H9 (cell line): ENCODE results near the gene INPP5J. TPM values are rescaled to one million over a fixed set of nuclear protein-coding genes. Genes with fewer than 3 reads are reported as not detected.

Source experiments
- DNase-seq: peaks from one replicate; pipeline ENCODE4 v3.0.0-alpha.2; 2017
- H2AFZ ChIP-seq: one replicate; pipeline ENCODE4 v1.6.1; 2013; ENCODE audit warnings: mild to moderate bottlenecking, low read length, control low read depth, moderate library complexity
- H2AK5ac ChIP-seq: 2 replicates; pipeline ENCODE4 v1.6.1; 2013; ENCODE audit warnings: low read length, control low read depth, mixed read lengths; ENCODE audit not compliant: insufficient read length
- H2BK120ac ChIP-seq: one replicate; pipeline ENCODE4 v1.6.1; 2013; ENCODE audit warnings: low read depth, mild to moderate bottlenecking, low read length, control low read depth, inconsistent platforms; ENCODE audit not compliant: poor library complexity, severe bottlenecking
- H2BK12ac ChIP-seq: 2 replicates; pipeline ENCODE4 v1.6.1; 2013; ENCODE audit warnings: low read length, control low read depth, mixed read lengths, low read depth; ENCODE audit not compliant: insufficient read length
- H2BK15ac ChIP-seq: 2 replicates; pipeline ENCODE4 v1.6.1; 2013; ENCODE audit warnings: low read depth, low read length, control low read depth
- H2BK20ac ChIP-seq: one replicate; pipeline ENCODE4 v1.6.1; 2013; ENCODE audit warnings: low read depth, mild to moderate bottlenecking, low read length, control low read depth, inconsistent platforms; ENCODE audit not compliant: poor library complexity, severe bottlenecking
- H2BK5ac ChIP-seq: 2 replicates; pipeline ENCODE4 v1.6.1; 2013; ENCODE audit warnings: low read length, control low read depth, mixed read lengths; ENCODE audit not compliant: insufficient read length
- H3K14ac ChIP-seq: 2 replicates; pipeline ENCODE4 v1.6.1; 2013; ENCODE audit warnings: low read length, control low read depth; ENCODE audit not compliant: insufficient read depth
- H3K18ac ChIP-seq: 2 replicates; pipeline ENCODE4 v1.6.1; 2013; ENCODE audit warnings: low read depth, mild to moderate bottlenecking, mixed read lengths, low read length, control low read depth; ENCODE audit not compliant: insufficient read length
- H3K23ac ChIP-seq: 2 replicates; pipeline ENCODE4 v1.6.1; 2013; ENCODE audit warnings: low read length, control low read depth, mixed read lengths, low read depth; ENCODE audit not compliant: insufficient read length
- H3K23me2 ChIP-seq: 2 replicates; pipeline ENCODE4 v1.6.1; 2013; ENCODE audit warnings: low read depth, mild to moderate bottlenecking, mixed read lengths, low read length, control low read depth; ENCODE audit not compliant: insufficient read length, poor library complexity, severe bottlenecking
- H3K27ac ChIP-seq: 2 replicates; pipeline ENCODE4 v1.5.1; 2013; ENCODE audit warnings: low read length, control low read depth, mixed read lengths, low read depth; ENCODE audit not compliant: insufficient read length
- H3K27me3 ChIP-seq: 2 replicates; pipeline ENCODE4 v1.6.1; 2013; ENCODE audit warnings: low read length, control low read depth, inconsistent platforms; ENCODE audit not compliant: insufficient read depth
- H3K4ac ChIP-seq: 2 replicates; pipeline ENCODE4 v1.6.1; 2013; ENCODE audit warnings: low read depth, mild to moderate bottlenecking, control low read depth, inconsistent platforms, low read length, moderate library complexity
- H3K4me1 ChIP-seq: 2 replicates; pipeline ENCODE4 v1.6.1; 2013; ENCODE audit warnings: low read length, control low read depth, inconsistent platforms; ENCODE audit not compliant: insufficient read depth
- H3K4me2 ChIP-seq: 2 replicates; pipeline ENCODE4 v1.6.1; 2013; ENCODE audit warnings: low read length, control low read depth, mixed read lengths; ENCODE audit not compliant: insufficient read length, insufficient read depth
- H3K56ac ChIP-seq: 2 replicates; pipeline ENCODE4 v1.6.1; 2013; ENCODE audit warnings: low read depth, mild to moderate bottlenecking, mixed read lengths, low read length, control low read depth; ENCODE audit not compliant: insufficient read length
- H3K79me1 ChIP-seq: 2 replicates; pipeline ENCODE4 v1.6.1; 2013; ENCODE audit warnings: low read depth, mild to moderate bottlenecking, moderate library complexity, low read length, control low read depth, inconsistent platforms; ENCODE audit not compliant: insufficient read depth, poor library complexity, severe bottlenecking
- H3K79me2 ChIP-seq: 2 replicates; pipeline ENCODE4 v1.6.1; 2013; ENCODE audit warnings: low read length, control low read depth, inconsistent platforms; ENCODE audit not compliant: insufficient read depth
- H3K9ac ChIP-seq: 2 replicates; pipeline ENCODE4 v1.6.1; 2013; ENCODE audit warnings: low read length, control low read depth, mixed read lengths; ENCODE audit not compliant: insufficient read length; ENCODE audit errors: extremely low read depth
- H3K9me3 ChIP-seq: one replicate; pipeline ENCODE4 v1.6.1; 2013; ENCODE audit warnings: low read depth, low read length, inconsistent platforms; ENCODE audit not compliant: control insufficient read depth
- H3T11ph ChIP-seq: one replicate; pipeline ENCODE4 v1.6.1; 2013; ENCODE audit warnings: mild to moderate bottlenecking, low read length, control low read depth, inconsistent platforms
- H4K20me1 ChIP-seq: one replicate; pipeline ENCODE4 v1.6.1; 2013; ENCODE audit not compliant: control insufficient read depth, insufficient read length, insufficient read depth
- H4K5ac ChIP-seq: 2 replicates; pipeline ENCODE4 v1.6.1; 2013; ENCODE audit warnings: low read depth, mild to moderate bottlenecking, mixed read lengths, low read length, control low read depth; ENCODE audit not compliant: insufficient read length
- H4K8ac ChIP-seq: replicated peaks from 2 replicates; pipeline ENCODE4 v1.6.1; 2013; ENCODE audit warnings: low read length, control low read depth, mixed read lengths, low read depth; ENCODE audit not compliant: insufficient read length
- H4K91ac ChIP-seq: 2 replicates; pipeline ENCODE4 v1.6.1; 2013; ENCODE audit warnings: low read depth, mild to moderate bottlenecking, moderate library complexity, mixed read lengths, low read length, control low read depth; ENCODE audit not compliant: insufficient read length
- H3K27ac Mint-ChIP-seq, 3 experiments: 2 replicates in 2 of 3; 3 replicates in 1 of 3; pipeline ENCODE4 v1.8.0; 2020 to 2021; ENCODE audit warnings: mixed read lengths in 3 of 3, mild to moderate bottlenecking in 1 of 3, moderate library complexity in 1 of 3
- H3K27me3 Mint-ChIP-seq: 2 replicates; pipeline ENCODE4 v1.8.0; 2021; ENCODE audit warnings: low read depth, mild to moderate bottlenecking, moderate library complexity, mixed read lengths
- H3K36me3 Mint-ChIP-seq, 3 experiments: 2 replicates in 2 of 3; 3 replicates in 1 of 3; pipeline ENCODE4 v1.8.0; 2020 to 2021; ENCODE audit warnings: low read depth in 3 of 3, mixed read lengths in 3 of 3; ENCODE audit not compliant: insufficient read depth in 1 of 3
- H3K4me1 Mint-ChIP-seq, 2 experiments: 2 replicates each; pipeline ENCODE4 v1.8.0; 2020; ENCODE audit warnings: mixed read lengths in 2 of 2
- H3K4me3 Mint-ChIP-seq, 2 experiments: 2 replicates in 1 of 2; 3 replicates in 1 of 2; pipeline ENCODE4 v1.8.0; 2020 to 2021; ENCODE audit warnings: mild to moderate bottlenecking in 2 of 2, mixed read lengths in 2 of 2, moderate library complexity in 1 of 2
- H3K9me3 Mint-ChIP-seq, 2 experiments: 2 replicates in 1 of 2; 3 replicates in 1 of 2; pipeline ENCODE4 v1.8.0; 2020; ENCODE audit warnings: mild to moderate bottlenecking in 2 of 2, mixed read lengths in 2 of 2, moderate library complexity in 1 of 2
- CTCF ChIP-seq: fragments of 200-600 bp; sonication (generic); conservative IDR thresholded peaks from 3 replicates; pipeline ENCODE4 v1.8.0; 2021; ENCODE audit warnings: antibody characterized with exemption, mild to moderate bottlenecking
- WGBS: extraction: QIAGEN DNeasy Blood & Tissue Kit; methylation state at CpG from one replicate; pipeline ENCODE4 v1.1.7; 2013; ENCODE audit warnings: missing lambda C conversion rate, low lambda C conversion rate, mixed read lengths; ENCODE audit not compliant: insufficient read length; ENCODE audit errors: extremely low coverage; 5-methylcytosine and 5-hydroxymethylcytosine counted together
- total RNA-seq: library from RNA; stranded (reverse); gene quantifications from 2 replicates; pipeline ENCODE4 v1.2.1, GENCODE V29; 2021

The INPP5J gene
- total RNA-seq, 1 experiment from 2014 or later, result 4.9 TPM

GRCh38 chr22:31080848-31081649, 41.7 kb upstream of the INPP5J start, which contains the start of gene SMTN:
Gene SMTN, plus strand, starts transcription at chr22:31081318. Its CDS starts 1,941 bp downstream, at chr22:31083259.
- peak within 1 kb of the TSS; percentile 94; the same call in 1 of the 2 replicates for H3K14ac ChIP-seq
- no peak within 1 kb of the TSS for H3T11ph ChIP-seq
- Mint-ChIP-seq H3K9me3 (no peaks in the 10 kb centered on the region), H3K36me3 (peaks cover 0 to 2% (median 0%) of the 10 kb centered on the region in 3 experiments; a peak in 2 of 7 replicates), H3K27me3 (peaks cover 9% of the 10 kb centered on the region), H3K4me1 (peaks cover 34 to 43% of the 10 kb centered on the region in 2 experiments), H3K27ac (peak within 1 kb of the TSS; percentile 95 to 100 (median 98)), H3K4me3 (peak within 1 kb of the TSS; percentile 87 to 90)
- H3K56ac ChIP-seq, result no peak within 1 kb of the TSS
- TF ChIP-seq CTCF, result no peak
- no peaks in the 10 kb centered on the region for H3K79me1 ChIP-seq
- no peak within 1 kb of the TSS for H2BK5ac ChIP-seq
- H2BK12ac ChIP-seq, result no peak within 1 kb of the TSS
- H2BK15ac ChIP-seq, result no peak within 1 kb of the TSS
- H2AFZ ChIP-seq, result no peak within 1 kb of the TSS
- H3K9ac ChIP-seq, result peak within 1 kb of the TSS; percentile 36
- H3K27me3 ChIP-seq, result no peaks in the 10 kb centered on the region
- H3K4ac ChIP-seq, result no peak within 1 kb of the TSS
- H3K79me2 ChIP-seq, result no peaks in the 10 kb centered on the region; the same call in 1 of the 2 replicates
- H3K27ac ChIP-seq, result no peak within 1 kb of the TSS
- DNase-seq, result peak; percentile 94
- H4K91ac ChIP-seq, result no peak within 1 kb of the TSS
- H2AK5ac ChIP-seq, result no peak within 1 kb of the TSS
- no peak within 1 kb of the TSS for H2BK20ac ChIP-seq
- WGBS, result no CpG with 5 or more reads among the region's 63 CpGs
- H3K23me2 ChIP-seq, result peaks cover 10% of the 10 kb centered on the region
- H3K18ac ChIP-seq, result peak within 1 kb of the TSS; percentile 93
- H3K9me3 ChIP-seq, result no peaks in the 10 kb centered on the region
- no peak within 1 kb of the TSS for H3K23ac ChIP-seq
- no peaks in the 10 kb centered on the region; the same call in 1 of the 2 replicates for H3K4me1 ChIP-seq
- H4K5ac ChIP-seq, result no peak within 1 kb of the TSS
- H4K20me1 ChIP-seq, result no peaks in the 10 kb centered on the region
- H3K4me2 ChIP-seq, result peak within 1 kb of the TSS; percentile 68
- no peak within 1 kb of the TSS for H4K8ac ChIP-seq
- no peak within 1 kb of the TSS for H2BK120ac ChIP-seq
